ENCODE measurements around the gene ZNF182. TPM values are rescaled to one million over a fixed set of nuclear protein-coding genes. Genes with fewer than 3 reads are reported as not detected.

Gene ZNF182
- polyA plus RNA-seq, 12 donors = 4.0 to 10.4 (median 5.8) TPM; not detected in 1

Other genes with a start within 250 kb of the ZNF182 start
- gene ZNF81, start 167.1 kb downstream of the ZNF182 start, polyA plus RNA-seq (ENCODE audit: insufficient read length in 12 of 12) = 10 to 100 TPM in 1 of 12 donors, 1 to 10 TPM in 10, not detected in 1; 3.0 to 10.1 (median 4.3) TPM
- gene SPACA5, start 3.0 kb upstream of the ZNF182 start, polyA plus RNA-seq (ENCODE audit: insufficient read length in 12 of 12) = under 1 TPM in 2 of 12 donors, not detected in 10; 0.32 to 0.56 TPM
- 1 to 10 TPM in 10 of 12 donors, not detected in 2; 1.8 to 4.0 (median 2.5) TPM for gene ZNF630, start 67.7 kb upstream of the ZNF182 start, polyA plus RNA-seq (ENCODE audit: insufficient read length in 12 of 12)
- gene SPACA5B, start 126.6 kb upstream of the ZNF182 start, polyA plus RNA-seq (ENCODE audit: insufficient read length in 12 of 12) = under 1 TPM in 1 of 12 donors, not detected in 11; 0.36 TPM
- not detected for gene SSX5, start 192.8 kb upstream of the ZNF182 start, polyA plus RNA-seq (ENCODE audit: insufficient read length in 12 of 12)

All from muscle of arm (tissue), 12 donors.